GM12878 (cell line): Measurements from ENCODE around the gene MRPS14. TPM values are rescaled to one million over a fixed set of nuclear protein-coding genes. Genes with fewer than 3 reads are reported as not detected.

Experiments used
- ATAC-seq: fragments of 200-7000 bp; cut with Tn5 transposase; 3 replicates; pipeline ENCODE4 v1.9.1; 2020; ENCODE audit warnings: mild to moderate bottlenecking, moderate library complexity
- BruUV-seq: library from RNA; stranded (reverse); fragments of 400-500 nt; replicated peaks from 2 replicates; lab custom pipeline; 2021; lab: Mats Ljungman, UMichigan
- CTCF ChIA-PET: fragments of 300-600 bp; sonication (Branson Sonifier 250); formaldehyde crosslinking; extraction: SDS; loops from one replicate; lab custom pipeline; 2021; ENCODE audit warnings: inconsistent platforms; lab: Yijun Ruan, JAX
- POLR2A ChIA-PET: fragments of 350-600 bp; formaldehyde crosslinking; extraction: SDS; loops from one replicate; lab custom pipeline; 2021; ENCODE audit warnings: inconsistent platforms; lab: Charles Lee
- RAD21 ChIA-PET: fragments of 300-600 bp; sonication (Branson Sonifier 250); formaldehyde crosslinking; loops from one replicate; lab custom pipeline; 2023; ENCODE audit warnings: antibody characterized with exemption; ENCODE audit not compliant: unreplicated experiment; lab: Charles Lee
- SMC1A ChIA-PET: fragments of 300-600 bp; sonication (Branson Sonifier 250); formaldehyde crosslinking; loops from one replicate; lab custom pipeline; 2023; ENCODE audit not compliant: unreplicated experiment, uncharacterized antibody; lab: Charles Lee
- DNase-seq: peaks from one replicate; pipeline ENCODE4 v3.0.0-alpha.2; 2011; ENCODE audit warnings: low read depth, low spot score
- FAIRE-seq: peaks from 3 replicates; lab custom pipeline; 2011; peaks lifted over from hg19 to GRCh38; lab: Jason Lieb, UNC
- H2AFZ ChIP-seq: 2 replicates; pipeline ENCODE4 v1.6.0; 2011; ENCODE audit warnings: low read depth, low read length, control low read depth; ENCODE audit not compliant: control insufficient read depth
- H3K27ac ChIP-seq: 2 replicates; pipeline ENCODE4 v1.5.1; 2011; ENCODE audit warnings: control low read depth; ENCODE audit not compliant: control insufficient read depth, insufficient read depth
- H3K27me3 ChIP-seq, 2 experiments: replicated peaks in 1 of 2; 2 replicates each; pipeline versions ENCODE4 v1.6.0 to v1.6.1; 2011; ENCODE audit warnings: low read length in 1 of 2; ENCODE audit not compliant: control insufficient read depth in 2 of 2, insufficient read depth in 2 of 2
- H3K36me3 ChIP-seq, 2 experiments: 2 replicates each; pipeline ENCODE4 v1.5.1; 2011; ENCODE audit warnings: low read length in 1 of 2; ENCODE audit not compliant: control insufficient read depth in 2 of 2, insufficient read depth in 2 of 2
- H3K4me1 ChIP-seq: 2 replicates; pipeline ENCODE4 v1.6.1; 2011; ENCODE audit warnings: mild to moderate bottlenecking, low read length, moderate library complexity, mixed read lengths; ENCODE audit not compliant: control insufficient read depth, insufficient read depth
- H3K4me2 ChIP-seq: 2 replicates; pipeline ENCODE4 v1.6.0; 2011; ENCODE audit warnings: control low read depth; ENCODE audit not compliant: control insufficient read depth, insufficient read depth
- H3K4me3 ChIP-seq: fragments of 200-600 bp; sonication (generic); 2 replicates; pipeline ENCODE4 v1.5.1; 2016
- H3K79me2 ChIP-seq: 2 replicates; pipeline ENCODE4 v1.6.0; 2011; ENCODE audit warnings: low read length; ENCODE audit not compliant: control insufficient read depth, insufficient read depth
- H3K9ac ChIP-seq: 2 replicates; pipeline ENCODE4 v1.8.0; 2011; ENCODE audit warnings: low read length, control low read depth, mixed read lengths; ENCODE audit not compliant: control insufficient read depth, insufficient read depth
- H3K9me3 ChIP-seq: replicated peaks from 3 replicates; pipeline ENCODE4 v1.5.1; 2011; ENCODE audit warnings: mild to moderate bottlenecking, low read length; ENCODE audit not compliant: control insufficient read depth, insufficient read depth
- H4K20me1 ChIP-seq: 2 replicates; pipeline ENCODE4 v1.6.0; 2011; ENCODE audit not compliant: control insufficient read depth, insufficient read depth
- ATF2 ChIP-seq: IDR thresholded peaks from 2 replicates; pipeline ENCODE4 v1.6.1; 2012; ENCODE audit warnings: low read length, inconsistent platforms
- BCL3 ChIP-seq: IDR thresholded peaks from 2 replicates; pipeline ENCODE4 v1.6.1; 2011; ENCODE audit warnings: borderline replicate concordance, low read depth, mild to moderate bottlenecking, moderate library complexity, low read length; ENCODE audit not compliant: insufficient read depth, poor library complexity, severe bottlenecking
- BMI1 ChIP-seq: fragments of 450-650 bp; IDR thresholded peaks from 2 replicates; pipeline ENCODE4 v1.6.1; 2016; ENCODE audit warnings: mild to moderate bottlenecking, moderate library complexity, borderline replicate concordance
- EED ChIP-seq: sonication (generic); IDR thresholded peaks from 2 replicates; pipeline ENCODE4 v1.6.1; 2016; ENCODE audit warnings: antibody characterized with exemption, low read depth
- GATAD2B ChIP-seq: fragments of 450-650 bp; conservative IDR thresholded peaks from 2 replicates; pipeline ENCODE4 v1.6.1; 2017; ENCODE audit warnings: low read depth, mild to moderate bottlenecking, moderate library complexity
- MTA3 ChIP-seq: IDR thresholded peaks from 2 replicates; pipeline ENCODE4 v1.6.1; 2012; ENCODE audit warnings: low read length, inconsistent platforms, borderline replicate concordance
- NR2C2 ChIP-seq: IDR thresholded peaks from 2 replicates; pipeline ENCODE4 v1.6.1; 2011; ENCODE audit warnings: borderline replicate concordance, low read depth; ENCODE audit not compliant: control insufficient read depth, insufficient read length
- NRF1 ChIP-seq: conservative IDR thresholded peaks from 2 replicates; pipeline ENCODE4 v1.6.1; 2011; ENCODE audit warnings: mild to moderate bottlenecking, low read depth, low read length, improper control_type of control experiment
- TCF7 ChIP-seq: IDR thresholded peaks from 2 replicates; pipeline ENCODE4 v1.6.1; 2014; ENCODE audit warnings: antibody characterized with exemption, borderline replicate concordance
- WGBS: methylation state at CpG from one replicate; pipeline ENCODE4 v1.1.6; 2016; ENCODE audit warnings: low lambda C conversion rate; ENCODE audit not compliant: insufficient replicate concordance, insufficient coverage; ENCODE audit errors: missing lambda C conversion rate; 5-methylcytosine and 5-hydroxymethylcytosine counted together
- in situ Hi-C: fragments of 300-500 bp; cut with MboI; formaldehyde crosslinking; loops from 9 replicates; pipeline ENCODE4 v1.14.3; 2018; ENCODE audit warnings: mixed read lengths
- intact Hi-C: fragments of 100-400 bp; cut with micrococcal nuclease; formaldehyde crosslinking; loops from one replicate; pipeline ENCODE4 v1.14.2; 2022; ENCODE audit not compliant: unreplicated experiment
- polyA plus RNA-seq, 11 experiments: library from polyadenylated mRNA; depleted of rRNA in 4 of 11; unstranded in 6 of 11; stranded (reverse) in 5 of 11; fragments of >200 nt; fragmentation: Nextera tagmentation in 4 of 11; fragmentation: Illumina TruSeq in 1 of 11; extraction: Ambion mirVana in 4 of 11; extraction: Trizol in 1 of 11; gene quantifications; 1 replicate in 1 of 11; 2 replicates in 10 of 11; pipeline versions ENCODE4 v1.2.1 to v1.2.3, GENCODE V29; 2011 to 2016; ENCODE audit warnings: inconsistent platforms in 2 of 11, missing spikeins in 2 of 11, low read depth in 1 of 11
- total RNA-seq, 4 experiments: library from RNA; depleted of rRNA in 3 of 4; stranded (reverse); fragments of >200 nt in 3 of 4; fragmentation: Illumina TruSeq in 1 of 4; extraction: Trizol in 1 of 4; gene quantifications; 2 replicates each; pipeline versions ENCODE4 v1.2.1 to v1.2.3, GENCODE V29; 2013 to 2021
- TF ChIP-seq, protein P1 (sequence below): IDR thresholded peaks from 2 replicates; pipeline ENCODE4 v1.6.1; 2011; ENCODE audit warnings: low read depth, mild to moderate bottlenecking, low read length, moderate library complexity, borderline replicate concordance; ENCODE audit errors: extremely low read depth

Gene MRPS14
- total and polyA plus RNA-seq, 10 of the 15 experiments (the other 5 are each of a cell fraction or from before 2014, with no cell fraction given), result 31.1 to 224 (median 50.4) TPM

DNA sequence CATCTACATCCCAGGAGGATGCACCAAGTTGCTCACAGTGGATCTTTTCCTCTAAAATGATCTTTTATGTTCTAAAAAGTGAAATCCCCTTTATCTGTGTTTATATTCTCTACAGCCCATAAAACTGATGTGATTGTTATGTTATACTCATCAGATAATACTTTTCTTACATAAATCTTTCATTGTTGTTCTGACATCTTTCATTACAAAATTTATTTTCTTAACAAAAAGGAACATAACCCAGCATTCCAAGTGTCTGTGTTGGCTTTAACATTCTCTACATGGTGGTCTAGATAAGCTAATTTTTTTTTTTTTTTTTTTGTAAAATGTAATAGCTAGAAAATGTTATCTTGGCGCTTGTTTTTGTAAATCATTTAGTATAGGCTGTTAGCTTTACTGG lies 31.8 kb downstream of the MRPS14 start:
- Histone ChIP-seq H3K27ac (no peak overlapping the region), H3K4me1 (peaks cover 17% of the 10 kb centered on the region), H3K79me2 (no peaks in the 10 kb centered on the region), H4K20me1 (no peaks in the 10 kb centered on the region), H2AFZ (no peak overlapping the region), H3K36me3 (peaks cover 0 to 3% of the 10 kb centered on the region in 2 experiments; a peak in 3 of 4 replicates), H3K9ac (no peak overlapping the region), H3K9me3 (no peaks in the 10 kb centered on the region), H3K27me3 (no peaks in the 10 kb centered on the region)
- no TSS peak for BruUV-seq
- ChIA-PET RAD21 (interaction anchor here (0.8 to 2.3 kb wide), 3 partner anchors 23 to 192 kb away, joined by 3 to 9 read pairs (median 4); no protein-coding TSS in a partner anchor), CTCF (interaction anchor here (0.7 to 1.9 kb wide), 8 partner anchors 9 to 222 kb away, joined by 3 to 7 read pairs (median 4); partner anchors contain the start of gene CACYBP), SMC1A (interaction anchor here (0.7 to 2.5 kb wide), 11 partner anchors 13 to 241 kb away, joined by 3 to 6 read pairs (median 4); no protein-coding TSS in a partner anchor), POLR2A (interaction anchor here (0.6 to 1.8 kb wide), 3 partner anchors 9 to 991 kb away, joined by 3 to 6 read pairs (median 4); no protein-coding TSS in a partner anchor)
- no peak for FAIRE-seq
- no peak for ATAC-seq
- intact Hi-C loops, result loop anchor here (10.0 kb wide), 2 partner anchors 727 to 1167 kb away; partner anchors contain the start of genes CENPL and DARS2
- no peak for TF ChIP-seq BCL3
- no peak for TF ChIP-seq NR2C2
- no peak for TF ChIP-seq MTA3
- no peak for TF ChIP-seq TCF7
- TF ChIP-seq ATF2, result no peak
- TF ChIP-seq EED, result no peak
- no peak for TF ChIP-seq GATAD2B
- no peak for TF ChIP-seq NRF1
- no peak for TF ChIP-seq BMI1
- TF ChIP-seq, protein P1, sequence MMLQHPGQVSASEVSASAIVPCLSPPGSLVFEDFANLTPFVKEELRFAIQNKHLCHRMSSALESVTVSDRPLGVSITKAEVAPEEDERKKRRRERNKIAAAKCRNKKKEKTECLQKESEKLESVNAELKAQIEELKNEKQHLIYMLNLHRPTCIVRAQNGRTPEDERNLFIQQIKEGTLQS, result no peak
- TF ChIP-seq, all 136 proteins: peak for 0
- H3K4me3 ChIP-seq, result no peak overlapping the region
- no peak overlapping the region for H3K4me2 ChIP-seq
- no peak for DNase-seq
- in situ Hi-C loops, result loop anchor here (10.0 kb wide), 1 partner anchor 727 kb away; no protein-coding TSS in a partner anchor
- 100% methylated on average over 1 of the region's 1 CpG for WGBS
